Activated CD8-positive, alpha-beta memory T cell treated with anti-CD3 and anti-CD28 coated beads, Interleukin-2, amount 10 ng/mL, durations not matched to agents 7 days and 5 days (primary cell): Measurements from ENCODE around the gene GAB1. TPM values are rescaled to one million over a fixed set of nuclear protein-coding genes. Genes with fewer than 3 reads are reported as not detected.

Source experiments
- ATAC-seq: fragments of 150-1000 bp; cut with Tn5 transposase; one replicate; pipeline ENCODE4 v1.10.0; 2021; ENCODE audit warnings: moderate library complexity
- CTCF ChIA-PET: fragments of 350-600 bp; sonication (Branson Sonifier 250); formaldehyde crosslinking; loops from one replicate; lab custom pipeline; 2021; ENCODE audit warnings: antibody characterized with exemption; lab: Charles Lee
- DNase-seq: peaks from one replicate; pipeline ENCODE4 v3.0.0-alpha.2; 2020
- H3K27ac Mint-ChIP-seq: one replicate; pipeline ENCODE4 v1.8.0; 2021; ENCODE audit warnings: mild to moderate bottlenecking, mixed read lengths
- H3K27me3 Mint-ChIP-seq: one replicate; pipeline ENCODE4 v1.8.0; 2021; ENCODE audit warnings: mixed read lengths
- H3K36me3 Mint-ChIP-seq: one replicate; pipeline ENCODE4 v1.8.0; 2021; ENCODE audit warnings: mild to moderate bottlenecking, mixed read lengths
- H3K4me1 Mint-ChIP-seq: one replicate; pipeline ENCODE4 v1.8.0; 2021; ENCODE audit warnings: mixed read lengths
- H3K4me3 Mint-ChIP-seq: one replicate; pipeline ENCODE4 v1.8.0; 2021; ENCODE audit warnings: mild to moderate bottlenecking, moderate library complexity, mixed read lengths
- H3K9me3 Mint-ChIP-seq: one replicate; pipeline ENCODE4 v1.8.0; 2022; ENCODE audit warnings: low read depth, mixed read lengths
- total RNA-seq, 2 experiments: library from RNA; stranded (reverse); gene quantifications; one replicate each; pipeline ENCODE4 v1.2.3, GENCODE V29; 2021

The GAB1 gene
- total RNA-seq, 2 experiments from 2014 or later, result 0.55 to 0.91 TPM

- H3K9me3 Mint-ChIP-seq, result no peaks in the 10 kb centered on the region
- no peaks in the 10 kb centered on the region for H3K36me3 Mint-ChIP-seq
- H3K4me1 Mint-ChIP-seq, result no peaks in the 10 kb centered on the region
- peaks cover 9% of the 10 kb centered on the region for H3K27me3 Mint-ChIP-seq
- CTCF ChIA-PET, result no interaction called here
- ATAC-seq, result no peak
- H3K27ac Mint-ChIP-seq, result no peak overlapping the region
- no peak for DNase-seq
- H3K4me3 Mint-ChIP-seq, result no peak overlapping the region
These were observed 152.0 kb downstream of the GAB1 start for GRCh38 chr4:143488687-143489086.

- peaks cover 9% of the 10 kb centered on the region for H3K27me3 Mint-ChIP-seq
- no peaks in the 10 kb centered on the region for H3K9me3 Mint-ChIP-seq
- no peaks in the 10 kb centered on the region for H3K36me3 Mint-ChIP-seq
- no peak overlapping the region for H3K4me3 Mint-ChIP-seq
- DNase-seq (no peak), ATAC-seq (no peak)
- no peaks in the 10 kb centered on the region for H3K4me1 Mint-ChIP-seq
- H3K27ac Mint-ChIP-seq, result no peak overlapping the region
- CTCF ChIA-PET, result interaction anchor here (0.9 kb wide), 1 partner anchor 11 kb away, joined by 3 read pairs; no protein-coding TSS in a partner anchor
These were observed 152.4 kb downstream of the GAB1 start for GRCh38 chr4:143489106-143489505.

GRCh38 chr4:143498021-143498420, 161.3 kb downstream of the GAB1 start:
- DNase-seq (no peak), ATAC-seq (no peak)
- Mint-ChIP-seq H3K4me3 (no peak overlapping the region), H3K4me1 (no peaks in the 10 kb centered on the region), H3K27me3 (no peaks in the 10 kb centered on the region), H3K27ac (no peak overlapping the region), H3K36me3 (no peaks in the 10 kb centered on the region), H3K9me3 (no peaks in the 10 kb centered on the region)
- CTCF ChIA-PET, result no interaction called here

- no peak overlapping the region for H3K4me3 Mint-ChIP-seq
- no peak overlapping the region for H3K27ac Mint-ChIP-seq
- no peaks in the 10 kb centered on the region for H3K36me3 Mint-ChIP-seq
- ATAC-seq, result no peak
- CTCF ChIA-PET, result no interaction called here
- no peak for DNase-seq
- no peaks in the 10 kb centered on the region for H3K9me3 Mint-ChIP-seq
- no peaks in the 10 kb centered on the region for H3K27me3 Mint-ChIP-seq
- no peaks in the 10 kb centered on the region for H3K4me1 Mint-ChIP-seq
These were observed 165.6 kb downstream of the GAB1 start for GRCh38 chr4:143502231-143502630.

- no peak for DNase-seq
- no peak for ATAC-seq
- Mint-ChIP-seq H3K27ac (no peak overlapping the region), H3K4me3 (no peak overlapping the region), H3K27me3 (peaks cover 13% of the 10 kb centered on the region), H3K9me3 (no peaks in the 10 kb centered on the region), H3K4me1 (no peaks in the 10 kb centered on the region), H3K36me3 (no peaks in the 10 kb centered on the region)
- CTCF ChIA-PET, result no interaction called here
These were observed 169.4 kb downstream of the GAB1 start for GRCh38 chr4:143506031-143506430.

GRCh38 chr4:143511906-143512305, 175.2 kb downstream of the GAB1 start:
- H3K9me3 Mint-ChIP-seq, result no peaks in the 10 kb centered on the region
- CTCF ChIA-PET, result no interaction called here

GRCh38 chr4:143512978-143513313, 176.3 kb downstream of the GAB1 start:
- DNase-seq, result no peak
- peaks cover 24% of the 10 kb centered on the region for H3K4me1 Mint-ChIP-seq
- H3K27ac Mint-ChIP-seq, result peak overlapping the region; percentile 96
- H3K9me3 Mint-ChIP-seq, result no peaks in the 10 kb centered on the region
- H3K36me3 Mint-ChIP-seq, result peaks cover 25% of the 10 kb centered on the region
- peak overlapping the region; percentile 98 for H3K4me3 Mint-ChIP-seq
- peaks cover 13% of the 10 kb centered on the region for H3K27me3 Mint-ChIP-seq
- ATAC-seq, result peak; percentile 50
- CTCF ChIA-PET, result no interaction called here

More at GRCh38 chr4:143511906-143512305, 175.2 kb downstream of the GAB1 start:
- Mint-ChIP-seq H3K36me3 (peaks cover 14% of the 10 kb centered on the region), H3K27ac (peak overlapping the region; percentile 15), H3K4me1 (peaks cover 16% of the 10 kb centered on the region), H3K27me3 (peaks cover 13% of the 10 kb centered on the region), H3K4me3 (no peak overlapping the region)
- no peak for DNase-seq
- no peak for ATAC-seq

GRCh38 chr4:143513314-143514168, 176.9 kb downstream of the GAB1 start, which contains the start of gene SMARCA5:
SMARCA5 (plus strand) TSS chr4:143513702; CDS start chr4:143513925, 223 bp downstream.
- Mint-ChIP-seq H3K27me3 (peaks cover 9% of the 10 kb centered on the region), H3K9me3 (no peaks in the 10 kb centered on the region), H3K27ac (peak within 1 kb of the TSS; percentile 96), H3K36me3 (peaks cover 26% of the 10 kb centered on the region), H3K4me1 (peaks cover 24% of the 10 kb centered on the region), H3K4me3 (peak within 1 kb of the TSS; percentile 98)
- DNase-seq, result peak; percentile 98
- CTCF ChIA-PET, result interaction anchor here (1.6 kb wide), 1 partner anchor 13 kb away, joined by 5 read pairs; no protein-coding TSS in a partner anchor
- ATAC-seq, result peak; percentile 89

- no peak for DNase-seq
- Mint-ChIP-seq H3K4me3 (peak overlapping the region; percentile 98), H3K9me3 (no peaks in the 10 kb centered on the region), H3K27ac (peak overlapping the region; percentile 96), H3K27me3 (peaks cover 5% of the 10 kb centered on the region), H3K4me1 (peaks cover 30% of the 10 kb centered on the region), H3K36me3 (peaks cover 31% of the 10 kb centered on the region)
- CTCF ChIA-PET, result interaction anchor here (1.6 kb wide), 1 partner anchor 12 kb away, joined by 5 read pairs; no protein-coding TSS in a partner anchor
- no peak for ATAC-seq
These were observed 177.5 kb downstream of the GAB1 start for GRCh38 chr4:143514169-143514495.

- ATAC-seq (no peak), DNase-seq (peak; percentile 56)
- Mint-ChIP-seq H3K9me3 (no peaks in the 10 kb centered on the region), H3K27ac (peak overlapping the region; percentile 96), H3K27me3 (peaks cover 5% of the 10 kb centered on the region), H3K4me1 (peaks cover 34% of the 10 kb centered on the region), H3K36me3 (peaks cover 35% of the 10 kb centered on the region), H3K4me3 (peak overlapping the region; percentile 98)
- CTCF ChIA-PET, result interaction anchor here (1.6 kb wide), 1 partner anchor 12 kb away, joined by 5 read pairs; no protein-coding TSS in a partner anchor
These were observed 177.8 kb downstream of the GAB1 start for GRCh38 chr4:143514497-143514896.

- Mint-ChIP-seq H3K9me3 (no peaks in the 10 kb centered on the region), H3K27ac (peak overlapping the region; percentile 96), H3K4me3 (peak overlapping the region; percentile 98), H3K27me3 (peaks cover 4% of the 10 kb centered on the region), H3K36me3 (peaks cover 39% of the 10 kb centered on the region), H3K4me1 (peaks cover 37% of the 10 kb centered on the region)
- ATAC-seq, result no peak
- CTCF ChIA-PET, result interaction anchor here (1.6 kb wide), 1 partner anchor 11 kb away, joined by 5 read pairs; no protein-coding TSS in a partner anchor
- no peak for DNase-seq
These were observed 178.2 kb downstream of the GAB1 start for GRCh38 chr4:143514901-143515300.

- H3K4me1 Mint-ChIP-seq, result peaks cover 43% of the 10 kb centered on the region
- peaks cover 46% of the 10 kb centered on the region for H3K36me3 Mint-ChIP-seq
- DNase-seq, result no peak
- no peaks in the 10 kb centered on the region for H3K9me3 Mint-ChIP-seq
- peak overlapping the region; percentile 98 for H3K4me3 Mint-ChIP-seq
- peak overlapping the region; percentile 30 for H3K27ac Mint-ChIP-seq
- no peaks in the 10 kb centered on the region for H3K27me3 Mint-ChIP-seq
- CTCF ChIA-PET, result no interaction called here
- ATAC-seq, result no peak
These were observed 179.2 kb downstream of the GAB1 start for GRCh38 chr4:143515905-143516304.

- ATAC-seq, result no peak
- H3K27ac Mint-ChIP-seq, result no peak overlapping the region
- H3K4me1 Mint-ChIP-seq, result peaks cover 44% of the 10 kb centered on the region
- H3K4me3 Mint-ChIP-seq, result no peak overlapping the region
- peaks cover 59% of the 10 kb centered on the region for H3K36me3 Mint-ChIP-seq
- no peak for DNase-seq
- H3K27me3 Mint-ChIP-seq, result no peaks in the 10 kb centered on the region
- no peaks in the 10 kb centered on the region for H3K9me3 Mint-ChIP-seq
- CTCF ChIA-PET, result no interaction called here
These were observed 181.1 kb downstream of the GAB1 start for GRCh38 chr4:143517764-143518163.
